Stimulated activated naive B cell treated with anti-CD40 and anti-IgM and Interleukin-4, amounts not matched to agents 10 μg/mL and 1 μg/mL and 100 μg/mL, for 72 hours (primary cell): Measurements from ENCODE around the gene ASIC5.
A peak's percentile ranks its signal among the peaks of the same experiment; 100 is the strongest.
"Not testable (repeated sequence)": the region's sequence is repeated elsewhere in the genome, so short reads cannot be mapped to it uniquely, and the experiment has no call there.

Experiments
- ATAC-seq, 2 donors: fragments of 150-1000 bp; cut with Tn5 transposase; replicated peaks; 2 replicates each; pipeline ENCODE4 v1.10.0; 2021; ENCODE audit warnings: moderate library complexity in 1 of 2
- DNase-seq: peaks from one replicate; pipeline ENCODE4 v3.0.0; 2021
- H3K27ac Mint-ChIP-seq: one replicate; pipeline ENCODE4 v1.8.0; 2022; ENCODE audit warnings: mild to moderate bottlenecking, mixed read lengths
- H3K27me3 Mint-ChIP-seq, 2 donors: one replicate each; pipeline ENCODE4 v1.8.0; 2022; ENCODE audit warnings: mixed read lengths in 2 of 2
- H3K36me3 Mint-ChIP-seq, 2 donors: one replicate each; pipeline ENCODE4 v1.8.0; 2022; ENCODE audit warnings: mixed read lengths in 2 of 2, mild to moderate bottlenecking in 1 of 2
- H3K4me1 Mint-ChIP-seq, 2 donors: one replicate each; pipeline ENCODE4 v1.8.0; 2022; ENCODE audit warnings: mixed read lengths in 2 of 2, mild to moderate bottlenecking in 1 of 2
- H3K4me3 Mint-ChIP-seq, 2 donors: one replicate each; pipeline ENCODE4 v1.8.0; 2022; ENCODE audit warnings: mild to moderate bottlenecking in 2 of 2, mixed read lengths in 2 of 2, moderate library complexity in 1 of 2
- H3K9me3 Mint-ChIP-seq, 2 donors: one replicate each; pipeline ENCODE4 v1.8.0; 2022; ENCODE audit warnings: mixed read lengths in 2 of 2, mild to moderate bottlenecking in 1 of 2

The ASIC5 gene

DNA sequence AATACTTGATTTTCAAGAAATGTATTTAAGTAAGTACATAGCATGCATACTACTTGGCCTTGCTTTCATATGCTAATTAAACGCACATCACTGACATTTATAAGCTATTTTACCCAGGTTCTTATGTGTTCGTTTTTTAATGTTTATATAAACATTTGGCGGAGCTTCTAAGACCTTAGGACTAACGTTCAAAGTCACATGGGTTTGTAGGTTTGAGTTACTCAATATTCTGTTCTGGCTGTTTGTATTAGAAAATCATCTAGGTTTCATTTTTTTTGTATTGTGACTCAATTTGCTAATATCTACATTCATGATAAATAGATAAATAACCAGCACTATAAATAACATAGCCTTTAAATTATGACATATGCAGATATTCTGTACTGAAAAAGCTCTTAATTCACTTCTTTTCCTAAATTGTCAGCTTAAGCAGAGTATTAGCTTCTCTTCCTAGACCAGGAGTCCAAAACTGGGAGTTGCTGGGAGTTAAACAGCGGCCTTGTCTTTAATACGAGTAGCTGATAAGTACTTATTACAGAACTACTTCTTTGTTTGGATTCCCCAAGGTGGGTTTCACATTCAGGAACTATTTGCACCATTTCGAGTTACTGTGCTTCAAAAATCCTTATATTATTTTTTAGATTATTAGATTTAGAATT, 65.3 kb downstream of the ASIC5 start:
- Mint-ChIP-seq H3K4me1 (no peaks in the 10 kb centered on the region), H3K27me3 (no peaks in the 10 kb centered on the region), H3K36me3 (no peaks in the 10 kb centered on the region), H3K27ac (no peak overlapping the region), H3K4me3 (no peak overlapping the region), H3K9me3 (no peaks in the 10 kb centered on the region)
- ATAC-seq (no peak), DNase-seq (no peak)

DNA sequence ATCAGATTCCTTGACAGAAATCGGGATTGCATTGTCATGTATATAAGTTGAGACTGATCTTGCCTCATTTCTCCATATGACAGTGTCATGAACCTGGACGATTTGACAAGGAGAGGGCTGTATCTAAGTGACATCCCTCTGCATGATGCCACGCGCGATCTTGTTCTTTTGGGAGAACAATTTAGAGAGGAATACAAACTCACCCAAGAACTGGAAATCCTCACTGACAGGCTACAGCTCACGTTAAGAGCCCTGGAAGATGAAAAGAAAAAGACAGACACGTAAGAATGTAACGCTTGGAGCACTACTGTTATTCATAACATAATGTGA, 66.3 kb downstream of the ASIC5 start:
- H3K4me1 Mint-ChIP-seq: no peaks in the 10 kb centered on the region
- no peak for DNase-seq
- no peak for ATAC-seq
- H3K27me3 Mint-ChIP-seq: no peaks in the 10 kb centered on the region
- no peaks in the 10 kb centered on the region for H3K9me3 Mint-ChIP-seq
- no peak overlapping the region for H3K27ac Mint-ChIP-seq
- no peak overlapping the region for H3K4me3 Mint-ChIP-seq
- no peaks in the 10 kb centered on the region for H3K36me3 Mint-ChIP-seq

DNA sequence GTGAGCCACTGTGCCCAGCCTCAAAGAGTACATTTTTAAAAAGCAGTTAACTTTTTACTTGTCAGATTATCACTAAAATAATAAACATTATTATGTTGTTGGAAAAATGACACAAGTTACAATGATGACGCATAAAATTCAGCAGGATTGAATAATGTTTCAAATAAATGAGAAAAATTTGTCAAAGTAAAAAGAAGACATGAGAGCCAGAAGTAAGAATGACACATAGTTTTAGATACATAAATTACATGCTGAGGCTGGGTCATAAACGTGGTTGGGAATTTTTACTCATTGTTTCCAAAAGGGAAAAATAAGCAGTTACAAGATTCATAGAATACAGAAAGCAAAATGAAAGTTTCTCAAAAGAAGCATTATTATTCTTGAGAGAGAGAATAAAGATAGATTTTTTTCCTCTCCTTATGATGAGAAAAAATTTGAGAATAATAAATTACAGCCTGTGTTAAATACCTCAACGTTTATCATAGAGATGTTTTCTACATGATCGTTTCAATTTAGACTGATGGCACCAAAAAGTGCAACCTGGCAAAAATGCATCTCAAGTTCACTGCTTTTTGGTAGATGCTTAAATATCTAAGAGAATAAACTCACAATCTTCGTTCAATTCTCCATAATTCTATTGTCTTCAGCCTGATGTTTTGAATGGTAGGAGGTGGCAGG, 66.8 kb downstream of the ASIC5 start:
- no peaks in the 10 kb centered on the region for H3K27me3 Mint-ChIP-seq
- H3K4me1 Mint-ChIP-seq: no peaks in the 10 kb centered on the region

DNA sequence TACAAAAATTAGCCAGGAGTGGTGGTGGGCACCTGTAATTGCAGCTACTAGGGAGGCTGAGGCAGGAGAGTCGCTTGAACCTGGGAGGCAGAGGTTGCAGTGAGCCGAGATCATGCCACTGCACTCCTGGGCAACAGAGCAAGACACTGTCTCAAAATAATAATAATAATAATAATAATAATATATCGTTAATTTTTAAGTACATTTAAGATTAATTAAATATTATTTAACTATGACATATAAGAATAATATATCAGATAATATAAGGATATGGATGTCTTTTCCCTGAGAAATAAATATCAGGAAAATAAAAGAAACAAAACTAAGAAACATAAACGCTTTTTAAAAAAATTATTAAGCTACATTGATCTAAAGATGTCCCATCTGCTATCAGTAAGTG, 68.5 kb downstream of the ASIC5 start:
- not testable (repeated sequence) for H3K36me3 Mint-ChIP-seq, H3K4me1 Mint-ChIP-seq, H3K4me3 Mint-ChIP-seq, DNase-seq, H3K9me3 Mint-ChIP-seq, H3K27me3 Mint-ChIP-seq, ATAC-seq, H3K27ac Mint-ChIP-seq

More for the DNA sequence above, 66.8 kb downstream of the ASIC5 start:
- Mint-ChIP-seq H3K27ac (no peak overlapping the region), H3K36me3 (no peaks in the 10 kb centered on the region), H3K9me3 (no peaks in the 10 kb centered on the region), H3K4me3 (no peak overlapping the region)
- no peak for ATAC-seq
- no peak for DNase-seq

DNA sequence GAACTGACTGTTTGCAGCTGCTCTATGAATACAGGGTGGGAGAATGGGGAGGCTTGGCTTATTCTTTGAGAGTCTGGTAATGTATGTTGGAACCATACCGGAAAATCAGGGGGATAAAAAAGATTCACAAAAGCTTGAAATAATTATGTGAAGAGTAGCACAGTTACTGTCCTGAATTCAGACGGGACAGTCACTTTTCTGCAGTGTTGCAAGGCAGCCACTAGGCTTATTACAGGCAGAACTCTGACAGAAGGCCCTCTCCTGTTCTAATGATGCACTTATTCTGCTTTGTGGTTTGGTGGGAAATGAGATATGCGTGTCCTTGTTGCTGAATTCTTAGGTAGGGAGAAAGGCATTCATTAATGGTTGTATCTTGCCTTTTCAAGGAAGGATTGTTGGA, 70.1 kb downstream of the ASIC5 start:
- Mint-ChIP-seq H3K27ac (no peak overlapping the region), H3K4me1 (no peaks in the 10 kb centered on the region), H3K4me3 (no peak overlapping the region), H3K9me3 (no peaks in the 10 kb centered on the region), H3K27me3 (no peaks in the 10 kb centered on the region), H3K36me3 (no peaks in the 10 kb centered on the region)
- DNase-seq: no peak
- ATAC-seq: peak; percentile 55 to 68

DNA sequence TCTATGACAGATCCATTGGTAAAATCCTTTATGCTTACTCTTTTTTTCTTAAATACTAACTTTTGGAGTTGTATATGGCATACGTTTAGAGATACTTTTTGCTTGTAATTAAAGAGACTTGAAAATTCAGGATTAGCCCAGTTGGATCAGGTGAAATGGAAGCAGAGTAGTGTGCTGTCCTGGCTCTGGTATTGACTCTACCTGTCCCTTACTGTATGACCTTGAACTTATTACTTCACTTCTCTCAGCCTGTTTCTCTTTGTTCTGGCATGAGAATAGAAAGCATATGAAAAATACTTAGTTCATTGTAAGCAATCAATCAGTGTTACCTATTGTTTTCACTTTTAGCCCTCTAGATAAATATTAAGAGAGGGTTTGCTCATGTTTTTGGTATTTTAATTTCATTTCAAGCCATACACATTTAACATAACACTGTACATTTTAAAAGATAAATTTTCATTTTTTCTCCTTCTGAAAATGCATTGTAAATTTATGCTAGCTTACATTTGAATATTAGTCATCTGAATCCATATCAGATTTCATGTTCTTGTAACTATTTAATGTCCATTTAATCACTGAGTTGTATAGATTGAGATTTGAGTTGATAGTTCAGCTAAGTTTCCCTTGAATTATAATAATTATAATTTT, 71.4 kb downstream of the ASIC5 start:
- ATAC-seq (no peak), DNase-seq (no peak)
- Mint-ChIP-seq H3K36me3 (no peaks in the 10 kb centered on the region), H3K4me3 (no peak overlapping the region), H3K27me3 (no peaks in the 10 kb centered on the region), H3K27ac (no peak overlapping the region), H3K9me3 (no peaks in the 10 kb centered on the region), H3K4me1 (peaks cover 0 to under 1% of the 10 kb centered on the region in 2 donors)

DNA sequence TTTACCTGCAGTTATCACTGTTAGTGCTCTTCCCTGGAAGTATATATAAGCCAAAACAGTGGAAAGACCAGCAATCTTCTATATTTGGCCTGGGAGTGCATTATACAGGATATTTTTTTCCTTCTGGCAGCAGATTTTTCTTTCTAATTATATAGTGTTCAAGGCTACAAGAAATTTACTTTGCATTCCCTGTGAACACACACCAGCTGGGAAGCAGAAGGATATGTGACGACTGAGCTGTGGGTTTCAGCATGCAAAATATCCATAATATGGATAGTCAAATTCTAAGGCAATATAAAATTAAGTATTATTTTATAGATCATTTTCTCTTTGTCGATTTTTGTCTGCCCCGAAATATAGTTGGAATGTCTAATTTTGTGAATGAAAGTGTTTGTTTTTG, 76.1 kb downstream of the ASIC5 start:
- Mint-ChIP-seq H3K9me3 (no peaks in the 10 kb centered on the region), H3K27ac (no peak overlapping the region), H3K4me3 (no peak overlapping the region), H3K27me3 (no peaks in the 10 kb centered on the region), H3K4me1 (peaks cover 0 to 3% of the 10 kb centered on the region in 2 donors), H3K36me3 (no peaks in the 10 kb centered on the region)
- no peak for ATAC-seq
- no peak for DNase-seq

DNA sequence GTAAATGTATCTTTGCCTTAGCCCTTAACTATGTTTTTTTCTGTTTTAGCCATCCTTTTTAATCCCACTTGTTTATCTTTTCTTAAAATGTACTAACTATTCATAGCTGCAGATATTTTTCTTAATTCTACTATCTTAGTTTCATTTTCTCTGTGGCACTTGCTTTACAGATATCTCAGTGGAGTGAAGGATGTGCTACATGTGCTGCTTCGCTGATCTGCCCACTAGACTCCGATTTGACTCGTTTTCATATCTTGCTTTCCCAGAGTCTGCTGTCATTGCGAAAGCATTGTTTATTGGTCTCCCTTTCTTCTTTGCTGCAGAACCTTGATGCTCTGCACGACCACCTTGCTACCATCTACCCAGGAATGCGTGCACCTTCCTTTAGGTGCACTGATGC, 76.7 kb downstream of the ASIC5 start:
- ATAC-seq (no peak), DNase-seq (no peak)
- no peak overlapping the region for H3K4me3 Mint-ChIP-seq
- no peaks in the 10 kb centered on the region for H3K36me3 Mint-ChIP-seq
- H3K27me3 Mint-ChIP-seq: no peaks in the 10 kb centered on the region
- H3K27ac Mint-ChIP-seq: no peak overlapping the region
- H3K9me3 Mint-ChIP-seq: no peaks in the 10 kb centered on the region
- H3K4me1 Mint-ChIP-seq: peaks cover 0 to 3% of the 10 kb centered on the region in 2 donors

DNA sequence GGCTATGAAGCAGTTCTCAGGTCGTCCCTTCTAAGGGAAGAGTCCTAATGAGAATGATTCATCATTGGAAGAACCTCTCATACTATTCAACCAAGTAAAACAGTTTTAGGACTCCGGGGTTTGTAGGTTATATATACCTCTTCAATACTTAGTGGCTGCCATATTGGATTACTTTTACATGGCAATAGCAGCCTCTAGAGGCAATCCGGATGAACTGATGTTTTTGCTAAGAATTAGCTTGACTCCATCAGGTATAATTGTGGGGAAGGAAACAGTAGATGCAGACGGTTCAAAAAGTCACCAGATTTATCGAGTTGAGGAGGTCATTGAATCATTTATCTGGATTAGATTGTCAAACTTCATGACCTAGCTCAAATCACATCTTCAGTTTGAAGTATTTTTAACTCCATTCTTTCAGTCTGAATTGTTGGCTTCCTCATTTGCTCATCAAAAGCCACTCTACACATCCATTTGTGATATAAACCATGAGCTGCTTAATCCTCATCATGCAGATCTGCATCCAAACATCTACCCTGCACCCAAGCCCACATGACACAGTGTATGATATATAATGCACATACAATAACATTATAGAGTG, 78.9 kb downstream of the ASIC5 start:
- H3K4me1 Mint-ChIP-seq: peaks cover 0 to 3% of the 10 kb centered on the region in 2 donors
- H3K4me3 Mint-ChIP-seq: no peak overlapping the region
- no peaks in the 10 kb centered on the region for H3K9me3 Mint-ChIP-seq
- no peak overlapping the region for H3K27ac Mint-ChIP-seq
- no peaks in the 10 kb centered on the region for H3K36me3 Mint-ChIP-seq
- H3K27me3 Mint-ChIP-seq: no peaks in the 10 kb centered on the region
- ATAC-seq: peak; percentile 90 to 95
- DNase-seq: peak; percentile 12

DNA sequence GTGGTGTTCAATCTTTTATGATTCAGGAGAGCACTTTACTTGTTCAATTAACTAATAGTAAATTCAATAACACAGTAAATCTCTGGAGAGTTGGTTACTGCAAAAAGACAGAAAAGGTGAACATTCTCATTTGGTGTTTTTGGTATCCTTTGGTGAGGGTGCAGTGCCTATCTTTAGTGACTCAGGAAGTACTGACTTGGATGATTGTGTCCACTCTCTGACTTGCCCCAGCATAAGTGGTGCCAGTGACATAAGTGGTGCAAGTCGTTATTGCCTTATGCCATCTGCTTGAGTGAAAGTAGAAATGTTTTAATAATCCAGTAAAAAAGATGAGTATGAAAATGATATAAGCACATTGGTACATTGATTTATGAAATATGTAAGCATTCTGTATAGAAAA, 80.2 kb downstream of the ASIC5 start:
- DNase-seq (no peak), ATAC-seq (no peak)
- Mint-ChIP-seq H3K9me3 (no peaks in the 10 kb centered on the region), H3K4me3 (no peak overlapping the region), H3K4me1 (peaks cover 0 to 3% of the 10 kb centered on the region in 2 donors), H3K27ac (no peak overlapping the region), H3K36me3 (no peaks in the 10 kb centered on the region), H3K27me3 (no peaks in the 10 kb centered on the region)

DNA sequence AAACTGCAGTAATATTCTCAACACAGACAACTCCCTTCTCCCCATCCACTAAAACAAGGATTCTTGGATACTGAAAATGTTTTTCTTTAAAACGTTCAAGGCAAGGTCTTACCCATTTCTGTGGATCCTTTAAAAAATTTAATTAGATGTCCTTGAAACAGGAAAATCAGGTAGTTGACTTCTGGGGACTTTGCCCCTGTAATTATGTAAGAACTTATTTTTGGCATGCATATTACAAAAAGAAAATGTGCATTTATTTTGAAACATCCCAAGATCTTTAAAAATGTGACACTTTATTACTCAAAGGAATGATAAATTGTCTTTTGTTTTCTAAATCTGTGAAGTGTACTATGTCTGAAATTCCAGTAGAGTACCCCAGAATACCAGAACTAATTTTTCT, 81.4 kb downstream of the ASIC5 start:
- no peak overlapping the region for H3K4me3 Mint-ChIP-seq
- peaks cover 0 to 2% of the 10 kb centered on the region in 2 donors for H3K4me1 Mint-ChIP-seq
- no peak overlapping the region for H3K27ac Mint-ChIP-seq

DNA sequence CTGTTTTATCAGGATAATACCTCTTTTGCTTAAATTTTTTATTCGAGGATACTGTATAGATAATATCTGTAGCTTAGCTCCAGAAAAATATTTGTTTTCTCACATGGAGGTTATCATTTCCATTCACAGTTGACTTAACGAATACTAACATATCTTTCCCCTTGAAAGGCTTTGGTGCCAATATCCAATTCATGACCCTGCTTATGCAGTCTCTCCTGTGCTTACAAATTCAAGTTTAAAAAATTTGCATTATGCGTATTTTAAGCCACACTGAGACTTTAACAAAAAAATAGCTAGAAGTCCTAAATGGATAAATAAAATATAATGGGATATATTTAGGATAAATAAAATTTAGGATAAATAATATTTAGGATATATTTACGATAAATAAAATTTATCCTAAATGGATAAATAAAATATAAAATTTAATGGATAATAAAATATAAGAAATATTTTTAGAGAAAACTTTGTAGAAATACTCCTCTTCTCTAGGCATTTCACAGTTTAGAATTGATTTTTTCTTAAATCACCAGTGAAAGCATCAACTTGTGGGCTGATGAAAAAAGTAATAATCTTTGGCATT, 84.7 kb downstream of the ASIC5 start:
- H3K36me3 Mint-ChIP-seq: no peaks in the 10 kb centered on the region

More for the DNA sequence above, 81.4 kb downstream of the ASIC5 start:
- H3K9me3 Mint-ChIP-seq: no peaks in the 10 kb centered on the region
- DNase-seq (no peak), ATAC-seq (no peak)
- no peaks in the 10 kb centered on the region for H3K36me3 Mint-ChIP-seq
- H3K27me3 Mint-ChIP-seq: no peaks in the 10 kb centered on the region

DNA sequence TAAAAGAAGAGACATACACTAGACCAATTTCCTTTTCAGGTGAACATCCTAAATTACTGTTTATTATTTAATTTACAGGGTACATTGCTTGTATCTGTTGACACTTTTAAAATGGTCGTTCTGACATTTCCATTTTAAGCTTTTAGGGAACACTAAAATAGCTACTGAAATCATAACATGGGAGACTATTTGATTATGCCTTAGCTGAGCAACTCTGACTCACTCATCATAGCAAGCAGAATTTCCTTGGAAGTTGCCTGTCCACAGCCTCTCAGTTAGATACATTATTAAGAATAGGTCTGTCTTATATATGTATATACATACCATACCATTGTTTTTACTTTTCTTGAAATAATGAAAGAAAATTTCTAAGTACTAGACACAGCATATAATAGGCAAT, 85.3 kb downstream of the ASIC5 start:
- H3K4me1 Mint-ChIP-seq: no peaks in the 10 kb centered on the region
- H3K27ac Mint-ChIP-seq: no peak overlapping the region
- no peaks in the 10 kb centered on the region for H3K9me3 Mint-ChIP-seq
- H3K36me3 Mint-ChIP-seq: no peaks in the 10 kb centered on the region
- H3K27me3 Mint-ChIP-seq: no peaks in the 10 kb centered on the region
- ATAC-seq (no peak), DNase-seq (no peak)
- no peak overlapping the region for H3K4me3 Mint-ChIP-seq

More for the DNA sequence above, 84.7 kb downstream of the ASIC5 start:
- H3K4me1 Mint-ChIP-seq: no peaks in the 10 kb centered on the region
- H3K4me3 Mint-ChIP-seq: no peak overlapping the region
- DNase-seq: no peak
- no peak for ATAC-seq
- no peak overlapping the region for H3K27ac Mint-ChIP-seq
- H3K27me3 Mint-ChIP-seq: no peaks in the 10 kb centered on the region
- no peaks in the 10 kb centered on the region for H3K9me3 Mint-ChIP-seq
